HL-60/S4 treated with retinoic acid at 250 ng/mL for 4 days and 3 days (cell line): ENCODE data around the gene ZSWIM8.
"Not testable (repeated sequence)": the region's sequence is repeated elsewhere in the genome, so short reads cannot be mapped to it uniquely, and the experiment has no call there.

ENCODE experiments used
- in situ Hi-C: fragments of 300-500 bp; cut with MboI; formaldehyde crosslinking; loops from 2 replicates; pipeline ENCODE4 v1.7.0; 2022; ENCODE audit warnings: low sequenced_read_pairs

ZSWIM8 gene

DNA sequence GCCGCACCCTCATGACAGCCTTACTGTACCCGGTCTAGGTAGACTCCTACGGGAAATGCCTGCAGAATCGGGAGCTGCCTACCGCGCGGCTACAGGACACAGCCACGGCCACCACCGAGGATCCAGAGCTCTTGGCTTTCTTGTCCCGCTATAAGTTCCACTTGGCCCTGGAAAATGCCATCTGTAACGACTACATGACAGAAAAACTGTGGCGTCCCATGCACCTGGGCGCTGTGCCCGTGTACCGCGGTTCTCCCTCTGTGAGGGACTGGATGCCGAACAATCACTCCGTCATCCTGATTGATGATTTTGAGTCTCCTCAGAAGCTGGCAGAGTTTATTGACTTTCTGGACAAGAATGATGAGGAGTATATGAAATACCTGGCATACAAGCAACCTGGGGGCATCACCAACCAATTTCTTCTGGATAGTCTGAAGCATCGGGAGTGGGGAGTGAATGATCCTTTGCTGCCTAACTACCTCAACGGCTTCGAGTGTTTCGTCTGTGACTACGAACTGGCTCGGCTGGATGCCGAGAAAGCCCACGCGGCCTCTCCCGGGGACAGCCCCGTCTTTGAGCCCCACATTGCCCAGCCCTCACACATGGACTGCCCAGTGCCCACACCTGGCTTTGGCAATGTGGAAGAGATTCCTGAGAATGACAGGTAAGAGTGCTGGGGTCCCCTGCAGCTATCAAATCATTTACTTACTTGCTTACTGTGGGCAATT, 12.1 kb upstream of the ZSWIM8 start:
- in situ Hi-C loops, result no loop called here

GRCh38 chr10:73774637-73775036, 10.8 kb upstream of the ZSWIM8 start:
- in situ Hi-C loops, result no loop called here

- in situ Hi-C loops, result no loop called here
Observed at GRCh38 chr10:73779018-73779417, 6.4 kb upstream of the ZSWIM8 start.

DNA sequence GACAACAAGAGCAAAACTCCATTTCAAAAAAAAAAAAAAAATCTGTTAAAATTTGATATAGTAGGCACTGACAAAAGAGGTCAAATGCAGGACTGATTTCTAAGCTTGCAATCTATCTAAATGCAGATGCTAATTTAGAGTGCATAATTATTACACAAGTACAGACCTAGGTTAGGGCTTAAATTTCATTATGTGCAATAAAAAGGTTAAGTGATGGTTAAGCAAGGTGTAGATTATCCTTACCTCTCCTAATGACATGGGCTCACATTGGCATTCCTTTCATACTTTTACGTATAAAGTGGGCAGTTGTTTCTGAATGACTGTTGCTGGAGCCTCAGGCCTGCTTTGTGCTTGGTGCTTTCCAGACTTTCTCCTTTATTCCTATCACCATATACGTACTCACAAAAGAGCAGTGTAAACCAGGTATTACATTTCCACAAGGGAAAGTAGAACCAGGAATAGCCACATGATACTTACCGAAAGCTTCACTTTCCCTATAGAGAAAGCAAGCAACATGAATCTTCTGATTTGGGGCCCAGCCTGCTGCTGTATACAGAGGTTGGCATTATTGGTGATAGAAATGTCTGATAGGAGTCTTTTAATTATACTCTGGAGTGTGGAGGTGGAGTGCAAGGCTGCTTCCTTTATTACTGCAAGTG, 5.7 kb upstream of the ZSWIM8 start:
- in situ Hi-C loops, result no loop called here

DNA sequence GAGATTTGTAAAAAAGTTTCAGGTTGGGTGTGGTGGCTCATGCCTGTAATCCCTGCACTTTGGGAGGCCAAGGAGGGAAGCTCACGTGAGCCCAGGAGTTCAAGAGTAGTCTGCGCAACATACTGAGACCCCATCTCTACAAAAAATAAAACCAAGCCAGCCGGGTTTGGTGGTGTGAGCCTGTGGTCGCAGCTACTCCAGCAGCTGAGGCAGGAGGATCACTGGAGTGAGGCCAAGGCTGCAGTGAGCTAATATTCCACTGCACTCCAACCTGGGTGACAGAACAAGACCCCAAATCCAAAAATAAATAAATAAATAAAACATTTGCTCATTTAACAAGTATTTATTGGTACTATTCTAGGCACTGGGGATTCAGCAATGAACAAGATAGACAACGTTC, 5.1 kb upstream of the ZSWIM8 start:
- in situ Hi-C loops, result no loop called here

GRCh38 chr10:73780966-73781365, 4.4 kb upstream of the ZSWIM8 start:
- in situ Hi-C loops, result no loop called here

GRCh38 chr10:73781548-73781878, 3.9 kb upstream of the ZSWIM8 start:
- in situ Hi-C loops, result no loop called here

- in situ Hi-C loops, result no loop called here
Observed at GRCh38 chr10:73781879-73782748, 3.3 kb upstream of the ZSWIM8 start, which contains the start of gene CHCHD1. TSS of gene CHCHD1 (plus strand) at chr10:73782048. CDS start at chr10:73782076, 28 bp downstream.

DNA sequence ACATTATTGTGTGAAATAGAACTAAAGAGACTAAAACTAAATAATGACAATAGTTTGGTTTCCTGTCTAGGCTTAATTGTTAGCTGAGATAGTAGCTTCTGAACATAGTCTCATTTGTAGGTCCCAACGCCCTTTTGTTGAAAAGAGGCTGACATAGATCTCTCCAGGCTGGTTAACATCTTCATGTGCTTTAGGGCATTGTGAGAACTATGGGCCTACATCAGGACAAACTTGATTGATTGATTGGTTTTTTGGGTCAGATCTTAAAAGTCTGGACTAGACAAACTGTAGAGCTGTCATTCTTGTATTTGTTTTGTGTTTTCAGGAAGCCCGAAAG, 2.7 kb upstream of the ZSWIM8 start:
- in situ Hi-C loops, result no loop called here

- in situ Hi-C loops, result no loop called here
Observed at GRCh38 chr10:73785721-73786511, 510 bp downstream of the ZSWIM8 start.

GRCh38 chr10:73786512-73786885, 1.1 kb downstream of the ZSWIM8 start:
- in situ Hi-C loops, result no loop called here

DNA sequence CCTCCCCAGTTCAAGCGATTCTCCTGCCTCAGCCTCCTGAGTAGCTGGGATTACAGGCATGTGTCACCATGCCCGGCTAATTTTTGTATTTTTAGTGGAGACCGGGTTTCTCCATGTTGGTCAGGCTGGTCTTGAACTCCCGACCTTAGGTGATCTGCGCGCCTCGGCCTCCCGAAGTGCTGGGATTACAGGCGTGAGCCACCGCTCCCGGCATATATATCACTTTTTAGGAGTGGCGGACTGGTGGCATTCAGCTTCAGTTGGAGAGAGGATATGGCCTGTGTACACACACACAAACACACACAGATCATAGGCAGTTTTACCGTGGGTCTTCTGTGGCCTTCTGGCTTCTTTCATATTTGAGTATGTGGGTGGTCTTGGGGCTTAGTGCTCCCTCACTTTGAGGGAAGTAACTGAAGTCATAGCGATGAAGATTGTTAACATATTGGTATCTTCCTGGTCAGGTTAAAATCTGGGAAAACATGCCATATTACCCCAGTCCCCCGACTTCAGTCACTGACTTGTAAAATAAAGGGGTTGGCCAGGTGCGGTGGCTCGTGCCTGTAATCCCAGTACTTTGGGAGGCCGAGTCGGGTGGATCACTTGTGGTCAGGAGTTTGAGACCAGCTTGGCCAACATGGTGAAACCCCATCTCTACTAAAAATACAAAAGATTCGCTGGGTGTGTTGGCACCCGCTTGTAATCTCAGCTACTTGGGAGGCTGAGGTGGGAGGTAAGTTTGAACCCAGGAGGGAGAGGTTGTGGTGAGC, 1.8 kb downstream of the ZSWIM8 start:
- in situ Hi-C loops, result not testable (repeated sequence)

GRCh38 chr10:73788864-73789658, 3.7 kb downstream of the ZSWIM8 start:
- in situ Hi-C loops, result no loop called here

GRCh38 chr10:73789659-73790055, 4.3 kb downstream of the ZSWIM8 start:
- in situ Hi-C loops, result no loop called here

DNA sequence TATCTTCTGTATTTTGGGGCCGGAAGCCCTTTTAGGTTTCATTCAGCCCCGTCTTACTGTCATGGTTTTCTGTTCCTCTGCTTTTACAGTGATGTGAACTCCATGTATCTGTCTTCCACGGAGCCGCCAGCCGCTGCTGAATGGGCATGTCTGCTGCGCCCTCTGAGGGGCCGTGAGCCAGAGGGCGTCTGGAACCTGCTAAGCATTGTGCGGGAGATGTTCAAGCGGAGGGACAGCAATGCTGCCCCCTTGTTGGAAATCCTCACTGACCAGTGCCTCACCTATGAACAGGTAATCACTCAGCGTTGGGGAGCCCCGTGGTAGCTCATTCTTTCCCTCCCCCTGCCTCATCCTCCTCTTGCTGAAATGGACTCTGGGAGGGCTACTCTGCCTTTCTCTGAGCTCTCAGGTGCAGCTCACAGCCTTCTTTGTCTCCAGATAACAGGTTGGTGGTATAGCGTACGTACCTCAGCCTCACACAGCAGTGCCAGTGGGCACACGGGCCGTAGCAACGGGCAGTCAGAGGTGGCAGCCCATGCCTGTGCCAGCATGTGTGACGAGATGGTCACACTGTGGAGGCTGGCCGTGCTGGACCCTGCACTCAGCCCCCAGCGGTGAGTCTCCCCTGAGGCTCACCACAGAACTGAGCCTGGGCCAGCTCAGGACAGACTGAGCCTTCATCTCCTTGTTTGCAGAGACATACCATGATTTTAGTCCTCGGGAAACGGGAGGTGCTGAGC, 5.7 kb downstream of the ZSWIM8 start:
- in situ Hi-C loops, result no loop called here

DNA sequence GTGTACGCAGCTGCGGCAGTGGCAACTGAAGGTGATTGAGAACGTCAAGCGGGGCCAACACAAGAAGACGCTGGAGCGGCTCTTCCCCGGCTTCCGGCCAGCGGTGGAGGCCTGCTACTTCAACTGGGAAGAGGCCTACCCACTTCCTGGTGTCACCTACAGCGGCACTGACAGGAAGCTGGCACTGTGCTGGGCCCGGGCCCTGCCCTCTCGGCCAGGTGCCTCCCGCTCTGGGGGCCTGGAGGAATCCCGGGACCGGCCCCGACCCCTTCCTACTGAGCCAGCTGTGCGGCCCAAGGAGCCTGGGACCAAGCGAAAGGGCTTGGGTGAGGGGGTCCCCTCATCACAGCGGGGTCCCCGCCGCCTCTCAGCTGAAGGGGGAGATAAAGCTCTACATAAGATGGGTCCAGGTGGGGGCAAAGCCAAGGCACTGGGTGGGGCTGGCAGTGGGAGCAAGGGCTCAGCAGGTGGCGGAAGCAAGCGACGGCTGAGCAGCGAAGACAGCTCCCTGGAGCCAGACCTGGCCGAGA, 6.5 kb downstream of the ZSWIM8 start:
- in situ Hi-C loops, result no loop called here

DNA sequence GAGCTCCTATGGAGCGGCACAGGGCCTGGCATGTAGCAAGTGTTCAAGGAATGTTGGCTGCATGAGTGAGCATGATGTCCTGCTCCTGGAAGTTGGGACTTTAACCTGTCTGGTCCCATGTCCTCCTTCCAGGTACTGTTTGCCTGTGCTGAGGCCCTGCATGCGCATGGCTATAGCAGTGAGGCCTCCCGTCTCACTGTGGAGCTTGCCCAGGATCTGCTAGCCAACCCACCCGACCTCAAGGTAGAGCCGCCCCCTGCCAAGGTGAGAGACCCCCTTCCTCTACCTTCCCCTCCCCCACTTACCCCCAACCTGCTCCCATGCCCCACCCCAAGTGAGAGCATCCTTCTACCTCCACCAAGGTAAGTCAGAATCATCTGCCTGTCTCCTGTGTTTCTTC, 8.1 kb downstream of the ZSWIM8 start:
- in situ Hi-C loops, result no loop called here

DNA sequence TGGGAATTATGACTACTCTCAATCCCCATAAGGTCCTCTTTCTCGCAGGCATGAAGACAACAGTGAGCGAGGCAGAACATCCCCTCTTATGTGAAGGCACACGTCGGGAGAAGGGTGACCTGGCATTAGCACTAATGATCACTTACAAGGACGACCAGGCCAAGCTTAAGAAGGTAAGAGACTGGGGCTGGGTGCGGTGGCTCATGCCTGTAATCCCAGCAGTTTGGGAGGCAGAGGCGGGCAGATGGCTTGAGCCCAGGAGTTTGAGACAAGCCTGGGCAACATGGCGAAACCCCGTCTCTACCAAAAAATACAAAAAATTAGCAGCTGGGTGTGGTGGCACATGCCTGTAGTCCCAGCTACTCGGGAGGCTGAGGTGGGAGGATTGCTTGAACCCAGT, 10.1 kb downstream of the ZSWIM8 start:
- in situ Hi-C loops, result not testable (repeated sequence)

GRCh38 chr10:73796035-73796434, 10.6 kb downstream of the ZSWIM8 start:
- in situ Hi-C loops, result not testable (repeated sequence)
